ENCODE results near the gene SLC6A8.
"Not testable (repeated sequence)": the region's sequence is repeated elsewhere in the genome, so short reads cannot be mapped to it uniquely, and the experiment has no call there.

DNA sequence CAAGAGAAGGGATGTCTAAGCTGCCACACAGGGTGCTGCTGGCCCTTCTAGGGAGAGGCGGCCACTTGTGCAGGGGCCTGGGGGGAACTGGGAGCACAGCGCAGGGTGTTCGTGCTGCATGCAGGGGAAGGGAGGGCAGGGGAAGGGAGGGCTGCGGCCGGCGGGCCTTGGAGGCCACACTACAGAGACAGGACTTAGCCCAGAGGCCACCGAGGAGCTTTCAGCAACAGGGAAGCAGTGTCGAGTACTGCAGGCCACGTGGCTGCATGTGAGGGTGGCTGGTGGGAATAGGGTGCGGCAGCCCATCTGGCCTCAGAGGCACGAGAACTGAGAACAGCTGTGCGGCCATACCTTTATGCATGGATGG is 57.3 kb downstream of the SLC6A8 start:
- TF ChIP-seq, protein P1, sequence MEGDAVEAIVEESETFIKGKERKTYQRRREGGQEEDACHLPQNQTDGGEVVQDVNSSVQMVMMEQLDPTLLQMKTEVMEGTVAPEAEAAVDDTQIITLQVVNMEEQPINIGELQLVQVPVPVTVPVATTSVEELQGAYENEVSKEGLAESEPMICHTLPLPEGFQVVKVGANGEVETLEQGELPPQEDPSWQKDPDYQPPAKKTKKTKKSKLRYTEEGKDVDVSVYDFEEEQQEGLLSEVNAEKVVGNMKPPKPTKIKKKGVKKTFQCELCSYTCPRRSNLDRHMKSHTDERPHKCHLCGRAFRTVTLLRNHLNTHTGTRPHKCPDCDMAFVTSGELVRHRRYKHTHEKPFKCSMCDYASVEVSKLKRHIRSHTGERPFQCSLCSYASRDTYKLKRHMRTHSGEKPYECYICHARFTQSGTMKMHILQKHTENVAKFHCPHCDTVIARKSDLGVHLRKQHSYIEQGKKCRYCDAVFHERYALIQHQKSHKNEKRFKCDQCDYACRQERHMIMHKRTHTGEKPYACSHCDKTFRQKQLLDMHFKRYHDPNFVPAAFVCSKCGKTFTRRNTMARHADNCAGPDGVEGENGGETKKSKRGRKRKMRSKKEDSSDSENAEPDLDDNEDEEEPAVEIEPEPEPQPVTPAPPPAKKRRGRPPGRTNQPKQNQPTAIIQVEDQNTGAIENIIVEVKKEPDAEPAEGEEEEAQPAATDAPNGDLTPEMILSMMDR (conservative IDR thresholded peaks at IDR 0.05; ENCODE audit: low read depth, low read length), result not testable (repeated sequence)
- TF ChIP-seq EZH2 (IDR thresholded peaks at IDR 0.05; ENCODE audit: borderline replicate concordance, low read depth, low read length, poor library complexity, severe bottlenecking), result not testable (repeated sequence)

Data from A673 (cell line).